Measurements from ENCODE around the gene CACTIN.

DNA sequence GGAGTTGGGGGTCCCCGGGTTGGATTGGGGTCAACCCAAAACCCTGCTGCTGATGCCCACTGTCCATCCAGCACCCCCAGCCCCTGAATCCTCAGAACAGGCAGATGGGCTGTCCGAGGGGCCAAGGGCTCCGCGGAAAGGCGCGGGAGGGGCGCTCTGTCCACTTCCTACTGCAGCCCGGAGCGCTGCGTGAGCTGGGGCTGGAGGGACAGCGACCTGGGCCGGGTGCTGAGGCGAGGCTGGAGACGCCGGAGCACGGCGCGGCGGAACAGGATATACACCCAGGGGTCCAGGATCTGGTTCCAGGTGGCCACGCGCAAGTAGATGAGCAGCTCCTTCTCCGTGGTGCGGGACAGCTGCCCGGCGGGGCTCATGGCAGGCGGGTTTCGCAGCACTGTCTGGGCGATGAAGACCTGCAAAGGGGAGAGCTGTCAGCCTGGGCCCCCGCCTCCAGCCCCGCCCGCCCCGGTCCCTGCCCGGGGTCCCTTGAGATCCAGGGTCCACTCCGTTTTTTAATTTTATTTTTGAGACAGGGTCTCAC, 31.0 kb downstream of the CACTIN start:
- TF ChIP-seq, protein P1, sequence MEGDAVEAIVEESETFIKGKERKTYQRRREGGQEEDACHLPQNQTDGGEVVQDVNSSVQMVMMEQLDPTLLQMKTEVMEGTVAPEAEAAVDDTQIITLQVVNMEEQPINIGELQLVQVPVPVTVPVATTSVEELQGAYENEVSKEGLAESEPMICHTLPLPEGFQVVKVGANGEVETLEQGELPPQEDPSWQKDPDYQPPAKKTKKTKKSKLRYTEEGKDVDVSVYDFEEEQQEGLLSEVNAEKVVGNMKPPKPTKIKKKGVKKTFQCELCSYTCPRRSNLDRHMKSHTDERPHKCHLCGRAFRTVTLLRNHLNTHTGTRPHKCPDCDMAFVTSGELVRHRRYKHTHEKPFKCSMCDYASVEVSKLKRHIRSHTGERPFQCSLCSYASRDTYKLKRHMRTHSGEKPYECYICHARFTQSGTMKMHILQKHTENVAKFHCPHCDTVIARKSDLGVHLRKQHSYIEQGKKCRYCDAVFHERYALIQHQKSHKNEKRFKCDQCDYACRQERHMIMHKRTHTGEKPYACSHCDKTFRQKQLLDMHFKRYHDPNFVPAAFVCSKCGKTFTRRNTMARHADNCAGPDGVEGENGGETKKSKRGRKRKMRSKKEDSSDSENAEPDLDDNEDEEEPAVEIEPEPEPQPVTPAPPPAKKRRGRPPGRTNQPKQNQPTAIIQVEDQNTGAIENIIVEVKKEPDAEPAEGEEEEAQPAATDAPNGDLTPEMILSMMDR (IDR thresholded peaks at IDR 0.05) = no peak
- TF ChIP-seq POLR2A (IDR thresholded peaks at IDR 0.05) = no peak
